Hematopoietic multipotent progenitor cell treated with erythropoietin and hydrocortisone succinate and interleukin-3 and kit ligand, for 17 days (in vitro differentiated cells): ENCODE results near the gene ZNF630.
"Not testable (repeated sequence)": the region's sequence is repeated elsewhere in the genome, so short reads cannot be mapped to it uniquely, and the experiment has no call there.

Source experiments
- DNase-seq: peaks from one replicate; pipeline ENCODE4 v3.0.0-alpha.2; 2015; ENCODE audit warnings: low spot score

The ZNF630 gene

GRCh38 chrX:48071064-48071985, at the start of gene ZNF630:
Gene ZNF630 (minus strand): TSS chrX:48071640. CDS start chrX:48066886, 4,754 bp downstream.
- no peak for DNase-seq

GRCh38 chrX:48107717-48108116, 36.3 kb upstream of the ZNF630 start:
- no peak for DNase-seq

- no peak for DNase-seq
These were observed 31.5 kb upstream of the ZNF630 start for GRCh38 chrX:48102874-48103374.

- no peak for DNase-seq
These were observed 30.0 kb upstream of the ZNF630 start for GRCh38 chrX:48101443-48101842.

- not testable (repeated sequence) for DNase-seq
These were observed 21.1 kb upstream of the ZNF630 start for GRCh38 chrX:48092558-48092957.

GRCh38 chrX:48090123-48090522, 18.7 kb upstream of the ZNF630 start:
- DNase-seq: no peak

GRCh38 chrX:48086082-48086481, 14.6 kb upstream of the ZNF630 start:
- no peak for DNase-seq

GRCh38 chrX:48083706-48084105, 12.3 kb upstream of the ZNF630 start:
- no peak for DNase-seq

GRCh38 chrX:48083212-48083611, 11.8 kb upstream of the ZNF630 start:
- no peak for DNase-seq

DNA sequence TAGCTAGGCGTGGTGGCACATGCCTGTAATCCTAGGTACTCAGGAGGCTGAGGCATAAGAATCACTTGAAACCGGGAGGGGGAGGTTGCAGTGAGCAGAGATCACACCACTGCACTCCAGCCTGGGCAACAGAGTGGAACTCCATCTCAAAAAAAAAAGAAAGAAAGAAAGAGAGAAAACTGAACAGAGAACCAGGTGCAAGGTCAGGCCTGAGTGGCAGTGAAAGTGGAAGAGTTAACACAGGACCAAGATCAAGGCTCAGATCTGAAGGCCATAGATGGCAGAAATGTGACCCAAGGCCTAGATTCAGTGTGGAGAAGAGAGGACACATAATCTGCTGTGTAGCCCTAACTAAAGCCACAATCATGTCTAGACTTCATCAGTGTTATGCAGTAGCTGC, 4.9 kb upstream of the ZNF630 start:
- DNase-seq: no peak

GRCh38 chrX:48071986-48072605, 656 bp upstream of the ZNF630 start:
- DNase-seq: no peak

DNA sequence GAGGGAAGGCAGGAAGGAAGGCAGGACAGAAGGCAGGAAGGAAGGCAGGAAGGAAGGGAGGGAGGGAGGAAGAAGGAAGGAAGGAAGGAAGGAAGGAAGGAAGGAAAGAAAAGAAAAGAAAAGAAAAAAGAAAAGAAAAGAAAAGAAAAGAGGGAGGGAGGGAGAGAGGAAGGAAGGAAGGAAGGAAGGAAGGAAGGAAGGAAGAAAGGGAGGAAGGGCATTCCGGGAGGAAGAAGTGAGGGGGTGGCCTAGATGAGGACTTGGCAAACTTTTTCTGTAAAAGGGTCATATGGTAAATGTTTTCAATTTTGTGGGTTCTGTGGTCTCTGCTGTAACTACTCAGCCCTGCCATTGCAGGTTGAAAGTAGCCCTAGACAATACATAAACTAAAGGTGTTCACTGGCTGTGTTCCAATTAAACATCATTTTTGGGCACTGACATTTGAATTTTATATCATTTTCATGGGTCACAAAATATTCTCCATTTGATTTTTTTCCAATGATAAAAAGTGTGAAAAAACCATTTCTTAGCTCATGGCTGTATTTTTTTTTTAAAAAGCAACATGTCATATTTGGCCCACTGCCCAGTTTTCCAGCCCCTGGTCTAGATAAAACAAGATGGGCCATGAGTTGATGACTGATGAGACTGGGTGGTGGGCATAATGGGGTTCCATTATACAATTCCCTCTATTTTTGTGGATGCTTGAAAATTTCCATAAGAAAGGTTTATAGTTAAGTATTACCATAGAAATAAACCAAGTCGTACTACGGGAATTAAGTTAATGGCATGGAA, 3.1 kb downstream of the ZNF630 start:
- DNase-seq: no peak

DNA sequence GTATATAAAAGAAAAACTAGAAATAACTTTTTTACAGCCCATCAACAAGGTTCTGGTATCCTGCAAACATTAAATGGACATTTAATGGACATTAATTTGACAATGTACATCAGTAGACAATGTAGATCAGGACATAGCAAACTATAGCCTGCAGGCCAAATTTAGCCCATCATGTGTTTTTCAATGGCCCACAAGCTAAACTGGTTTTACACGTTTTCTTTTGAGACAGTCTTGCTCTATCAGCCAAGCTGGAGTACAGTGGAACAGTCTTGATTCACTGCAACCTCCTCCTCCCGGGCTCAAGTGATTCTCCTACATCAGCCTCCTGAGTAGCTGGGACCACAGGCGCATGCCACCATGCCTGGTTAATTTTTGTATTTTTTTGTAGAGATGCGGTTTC, 7.2 kb downstream of the ZNF630 start:
- DNase-seq: no peak

DNA sequence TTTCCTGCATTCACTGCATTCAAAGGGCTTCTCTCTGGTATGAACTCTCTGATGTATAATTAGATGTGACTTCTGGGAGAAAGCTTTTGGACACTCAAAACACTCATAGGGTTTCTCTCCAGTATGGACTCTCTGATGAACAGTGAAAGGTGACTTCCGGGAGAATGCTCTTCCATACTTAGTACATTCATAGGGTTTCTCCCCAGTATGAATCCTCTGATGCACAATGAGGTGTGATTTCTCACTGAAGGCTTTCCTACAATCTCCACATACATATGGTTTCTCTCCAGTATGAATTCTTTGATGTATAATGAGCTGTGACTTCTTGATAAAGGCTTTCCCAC, 12.2 kb downstream of the ZNF630 start:
- DNase-seq: no peak

DNA sequence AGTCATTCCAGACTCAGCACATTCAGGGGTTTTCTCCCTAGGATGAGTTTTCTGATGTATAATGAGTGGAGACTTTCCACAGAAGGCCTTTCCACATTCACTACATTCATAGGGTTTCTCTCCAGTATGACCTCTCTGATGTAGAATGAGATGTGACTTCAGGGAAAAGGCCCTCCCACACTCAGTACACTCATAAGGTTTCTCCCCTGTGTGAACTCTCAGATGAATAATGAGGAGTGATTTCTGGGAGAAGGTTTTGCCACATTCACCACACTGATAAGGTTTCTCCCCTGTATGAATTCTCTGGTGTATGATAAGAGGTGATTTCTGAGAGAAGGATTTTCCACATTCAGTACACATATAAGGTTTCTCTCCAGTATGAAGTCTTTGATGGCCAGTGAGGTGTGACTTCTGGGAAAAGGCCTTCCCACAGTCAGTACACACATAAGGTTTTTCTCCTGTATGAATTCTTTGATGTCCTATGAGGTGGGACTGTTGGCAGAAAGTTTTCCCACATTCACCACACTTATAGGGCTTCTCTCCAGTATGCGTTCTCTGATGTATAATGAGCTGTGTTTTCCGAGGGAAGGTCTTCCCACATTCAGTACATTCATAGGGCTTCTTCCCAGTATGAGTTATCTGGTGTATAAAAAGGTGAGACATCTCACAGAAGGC, 12.7 kb downstream of the ZNF630 start:
- no peak for DNase-seq

- no peak for DNase-seq
These were observed 24.6 kb downstream of the ZNF630 start for GRCh38 chrX:48046846-48047245.

DNA sequence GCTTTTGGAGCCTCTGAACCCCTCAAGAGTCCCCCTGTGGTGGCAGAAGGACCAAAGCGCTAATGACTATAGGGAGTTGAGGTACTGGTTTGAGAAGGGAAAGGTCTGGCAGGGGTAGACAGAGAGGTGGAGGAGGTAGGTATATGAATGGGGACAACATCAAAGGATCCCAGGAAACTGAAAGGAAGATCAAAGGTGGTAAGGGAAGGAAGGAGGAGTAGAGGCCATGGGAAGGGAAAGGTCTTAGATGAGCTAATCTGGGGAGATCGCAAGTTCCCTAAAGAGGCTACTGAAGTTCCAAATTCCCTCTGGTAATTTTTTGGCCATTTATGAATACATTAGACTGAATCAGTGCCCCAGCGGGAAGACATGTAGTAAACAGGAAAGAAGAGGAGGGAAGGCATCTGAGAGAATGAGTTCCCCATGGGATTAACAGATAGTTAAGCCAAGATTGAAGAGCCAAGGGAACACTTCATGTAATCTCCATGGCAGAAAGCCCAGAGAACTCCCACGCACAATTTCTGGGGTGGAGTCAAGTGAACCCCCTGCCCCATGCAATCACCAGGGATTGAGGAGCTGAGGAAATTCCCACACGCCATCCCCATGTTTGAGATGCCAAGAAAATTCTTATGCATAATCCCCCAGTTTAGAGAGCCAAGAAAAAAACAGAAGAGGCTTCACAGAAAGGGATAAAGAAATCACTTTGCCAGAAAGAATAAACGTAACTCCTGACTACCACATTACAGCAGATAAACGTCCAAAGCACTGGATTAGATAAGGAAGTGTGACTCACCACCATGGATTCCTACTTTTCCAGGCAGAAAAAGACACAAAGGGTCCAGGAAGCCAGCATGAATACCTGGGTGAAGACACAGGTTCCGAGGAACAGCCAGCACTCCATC, 25.8 kb downstream of the ZNF630 start:
- no peak for DNase-seq

DNA sequence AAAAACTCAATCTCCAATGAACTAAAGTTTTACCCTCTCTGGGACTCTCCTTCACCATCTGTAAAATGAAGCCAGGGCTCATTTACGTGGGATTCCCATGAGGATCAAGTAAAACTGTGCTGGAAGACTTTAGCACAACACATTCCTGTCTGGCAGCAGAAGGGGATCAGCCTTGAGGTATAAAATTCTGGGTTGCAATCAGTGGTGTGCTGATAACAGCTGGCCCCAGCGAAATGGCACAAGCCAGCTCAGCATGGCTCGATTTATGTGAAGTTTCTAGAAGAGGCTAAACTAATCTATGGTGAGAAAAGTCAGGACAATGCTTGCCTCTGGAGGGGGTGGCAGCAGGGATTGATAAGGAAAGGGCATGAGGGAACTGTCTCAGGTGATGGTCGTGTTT, 28.4 kb downstream of the ZNF630 start:
- no peak for DNase-seq

GRCh38 chrX:48035891-48036290, 35.5 kb downstream of the ZNF630 start:
- DNase-seq: no peak

DNA sequence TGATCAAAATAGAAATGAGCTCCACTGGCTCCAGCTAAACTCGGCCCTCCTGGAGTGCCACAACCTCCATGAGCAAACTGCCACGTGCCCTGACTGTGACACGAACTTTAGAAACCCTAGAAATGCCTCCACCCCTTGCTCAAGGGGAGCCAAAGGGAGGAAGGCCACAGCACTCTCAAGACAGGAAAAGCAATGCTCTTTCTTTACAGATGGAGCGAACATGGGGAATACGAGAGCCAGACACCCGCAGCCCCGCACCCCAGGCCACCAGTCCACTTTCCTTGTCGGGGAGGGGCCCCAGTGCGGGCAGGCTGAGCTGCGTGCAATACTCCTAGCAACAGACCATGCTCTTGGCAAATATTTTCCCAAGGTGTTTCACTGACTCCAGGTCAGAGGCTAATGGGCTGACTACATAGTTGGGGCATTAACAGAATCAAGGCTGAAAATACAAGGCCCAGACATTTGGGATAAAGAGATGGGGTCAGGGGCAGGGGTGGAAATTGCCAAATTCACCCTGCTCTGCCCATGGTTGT, 40.7 kb downstream of the ZNF630 start:
- not testable (repeated sequence) for DNase-seq

GRCh38 chrX:48030237-48030636, 41.2 kb downstream of the ZNF630 start:
- no peak for DNase-seq
